GM12873 (cell line): ENCODE results near the gene CARD6.

ENCODE experiments used
- CTCF ChIP-seq: IDR thresholded peaks from 2 replicates; pipeline ENCODE4 v1.5.1; 2012; ENCODE audit warnings: low read depth, mild to moderate bottlenecking, moderate library complexity, low read length, control low read depth; ENCODE audit not compliant: insufficient read depth; ENCODE audit errors: missing control alignments

The CARD6 gene

GRCh38 chr5:40828021-40828631 is 13.0 kb upstream of the CARD6 start:
- TF ChIP-seq CTCF, result no peak

GRCh38 chr5:40828690-40829661 is 12.2 kb upstream of the CARD6 start:
- no peak for TF ChIP-seq CTCF

GRCh38 chr5:40829748-40830533 is 11.2 kb upstream of the CARD6 start:
- TF ChIP-seq CTCF, result no peak

- TF ChIP-seq CTCF, result no peak
These were observed 9.6 kb upstream of the CARD6 start for GRCh38 chr5:40831346-40832210.

- TF ChIP-seq CTCF, result no peak
These were observed 8.8 kb upstream of the CARD6 start for GRCh38 chr5:40832345-40832744.

- TF ChIP-seq CTCF, result no peak
These were observed 7.4 kb upstream of the CARD6 start for GRCh38 chr5:40833712-40834229.
